Liver (tissue), 9 donors: ENCODE measurements around the gene CERKL. TPM values are rescaled to one million over a fixed set of nuclear protein-coding genes. Genes with fewer than 3 reads are reported as not detected.

ENCODE experiments used
- DNase-seq: peaks from one replicate; pipeline ENCODE4 v3.0.0-alpha.2; 2017; ENCODE audit warnings: low spot score
- H3K27ac ChIP-seq, 2 donors: one replicate each; pipeline ENCODE4 v1.7.0; 2013; ENCODE audit warnings: inconsistent platforms in 2 of 2, low read length in 2 of 2, control low read depth in 1 of 2, low read depth in 1 of 2, mild to moderate bottlenecking in 1 of 2
- H3K27me3 ChIP-seq, 4 donors: one replicate each; pipeline versions ENCODE4 v1.6.1 to v1.7.0; 2013; ENCODE audit warnings: low read length in 3 of 4, inconsistent platforms in 1 of 4, mild to moderate bottlenecking in 1 of 4, moderate library complexity in 1 of 4; ENCODE audit not compliant: control insufficient read depth in 4 of 4, insufficient read depth in 4 of 4
- H3K36me3 ChIP-seq, 4 donors: one replicate each; pipeline versions ENCODE4 v1.6.1 to v1.7.0; 2013; ENCODE audit warnings: low read length in 3 of 4, mild to moderate bottlenecking in 3 of 4, low read depth in 1 of 4, moderate library complexity in 1 of 4; ENCODE audit not compliant: control insufficient read depth in 4 of 4, insufficient read depth in 3 of 4
- H3K4me1 ChIP-seq, 4 donors: one replicate each; pipeline versions ENCODE4 v1.6.1 to v1.7.0; 2013; ENCODE audit warnings: low read length in 3 of 4, mild to moderate bottlenecking in 3 of 4, moderate library complexity in 1 of 4; ENCODE audit not compliant: control insufficient read depth in 4 of 4, insufficient read depth in 4 of 4
- H3K4me3 ChIP-seq, 3 donors: one replicate each; pipeline versions ENCODE4 v1.6.1 to v1.7.0; 2013; ENCODE audit warnings: low read length in 3 of 3, control low read depth in 1 of 3, low read depth in 1 of 3, mild to moderate bottlenecking in 1 of 3
- H3K9ac ChIP-seq, 2 donors: one replicate each; pipeline ENCODE4 v1.7.0; 2013; ENCODE audit warnings: low read length in 2 of 2, mild to moderate bottlenecking in 2 of 2, moderate library complexity in 2 of 2, control low read depth in 1 of 2, low read depth in 1 of 2
- H3K9me3 ChIP-seq, 4 donors: one replicate each; pipeline versions ENCODE4 v1.6.1 to v1.7.0; 2013; ENCODE audit warnings: low read length in 3 of 4; ENCODE audit not compliant: control insufficient read depth in 4 of 4
- HNF4G ChIP-seq: IDR thresholded peaks from 2 replicates; pipeline ENCODE4 v1.6.1; 2016; ENCODE audit warnings: antibody characterized with exemption
- RXRA ChIP-seq, 2 donors: IDR thresholded peaks; 2 replicates each; pipeline ENCODE4 v1.6.1; 2017 to 2018; ENCODE audit warnings: antibody characterized with exemption in 2 of 2, mild to moderate bottlenecking in 1 of 2
- WGBS: extraction: QIAGEN DNeasy Blood & Tissue Kit; methylation state at CpG from one replicate; pipeline ENCODE4 v1.1.7; 2013; 5-methylcytosine and 5-hydroxymethylcytosine counted together
- polyA plus RNA-seq, 2 donors: library from polyadenylated mRNA; stranded (reverse) in 1 of 2; unstranded in 1 of 2; fragments of 200-250 nt in 1 of 2; fragments of >200 nt in 1 of 2; fragmentation: Nextera tagmentation in 1 of 2; extraction: Ambion mirVana in 1 of 2; gene quantifications; one replicate each; pipeline versions ENCODE4 v1.2.1 to v1.2.3, GENCODE V29; 2013 to 2015
- total RNA-seq, 2 donors: library from RNA; depleted of rRNA; stranded (reverse); fragments of >200 nt; gene quantifications; one replicate each; pipeline ENCODE4 v1.2.3, GENCODE V29; 2014
- TF ChIP-seq, protein P1 (sequence below): IDR thresholded peaks from 2 replicates; pipeline ENCODE4 v1.6.1; 2016; ENCODE audit warnings: antibody characterized with exemption
- TF ChIP-seq, protein P2 (sequence below): IDR thresholded peaks from 2 replicates; pipeline ENCODE4 v1.6.1; 2016; ENCODE audit warnings: antibody characterized with exemption, mild to moderate bottlenecking
- TF ChIP-seq, protein P3 (sequence below): fragments of 150-350 bp; IDR thresholded peaks from 2 replicates; pipeline ENCODE4 v1.5.1; 2017; ENCODE audit warnings: improper control_type of control experiment, low read depth, low read length; ENCODE audit not compliant: missing input control
- donor health status: healthy.
- donor health status: healthy.
- donor health status: healthy.
- donor health status: healthy.
- donor health status: healthy.

The CERKL gene
- total and polyA plus RNA-seq, 4 donors = 0.50 to 0.79 TPM; not detected in 2

DNA sequence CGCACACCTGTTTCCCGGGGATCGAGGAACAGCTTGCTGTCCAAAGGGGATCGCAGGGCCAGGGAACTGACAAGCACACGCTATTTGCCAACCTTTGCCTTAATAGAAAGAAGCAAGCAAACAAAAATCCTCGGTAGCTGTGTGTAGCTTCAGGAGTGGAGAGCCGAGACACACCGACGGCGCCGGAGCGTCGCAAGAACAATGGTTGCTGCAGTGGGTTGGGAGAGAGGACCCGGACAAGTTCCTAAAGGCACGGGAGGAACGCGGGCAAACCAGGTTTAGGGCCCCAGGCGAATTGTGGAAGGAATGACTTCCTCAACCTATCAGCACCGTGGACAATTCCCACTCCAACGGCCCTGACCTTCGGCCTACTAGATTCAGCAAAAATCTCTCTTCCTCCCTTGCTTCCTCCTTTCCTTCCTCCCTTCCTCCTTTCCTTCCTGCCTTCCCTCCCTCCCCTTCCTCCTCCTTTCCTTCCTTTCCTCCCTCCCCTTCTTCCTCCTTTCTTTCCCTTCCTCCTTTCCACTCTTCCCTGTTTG lies 28.3 kb upstream of the CERKL start:
- 7% methylated on average over 21 of the region's 21 CpGs for WGBS
- no peak overlapping the region for H3K27ac ChIP-seq
- TF ChIP-seq, protein P1, sequence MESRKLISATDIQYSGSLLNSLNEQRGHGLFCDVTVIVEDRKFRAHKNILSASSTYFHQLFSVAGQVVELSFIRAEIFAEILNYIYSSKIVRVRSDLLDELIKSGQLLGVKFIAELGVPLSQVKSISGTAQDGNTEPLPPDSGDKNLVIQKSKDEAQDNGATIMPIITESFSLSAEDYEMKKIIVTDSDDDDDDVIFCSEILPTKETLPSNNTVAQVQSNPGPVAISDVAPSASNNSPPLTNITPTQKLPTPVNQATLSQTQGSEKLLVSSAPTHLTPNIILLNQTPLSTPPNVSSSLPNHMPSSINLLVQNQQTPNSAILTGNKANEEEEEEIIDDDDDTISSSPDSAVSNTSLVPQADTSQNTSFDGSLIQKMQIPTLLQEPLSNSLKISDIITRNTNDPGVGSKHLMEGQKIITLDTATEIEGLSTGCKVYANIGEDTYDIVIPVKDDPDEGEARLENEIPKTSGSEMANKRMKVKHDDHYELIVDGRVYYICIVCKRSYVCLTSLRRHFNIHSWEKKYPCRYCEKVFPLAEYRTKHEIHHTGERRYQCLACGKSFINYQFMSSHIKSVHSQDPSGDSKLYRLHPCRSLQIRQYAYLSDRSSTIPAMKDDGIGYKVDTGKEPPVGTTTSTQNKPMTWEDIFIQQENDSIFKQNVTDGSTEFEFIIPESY = no peak
- TF ChIP-seq HNF4G = no peak
- TF ChIP-seq, protein P2, sequence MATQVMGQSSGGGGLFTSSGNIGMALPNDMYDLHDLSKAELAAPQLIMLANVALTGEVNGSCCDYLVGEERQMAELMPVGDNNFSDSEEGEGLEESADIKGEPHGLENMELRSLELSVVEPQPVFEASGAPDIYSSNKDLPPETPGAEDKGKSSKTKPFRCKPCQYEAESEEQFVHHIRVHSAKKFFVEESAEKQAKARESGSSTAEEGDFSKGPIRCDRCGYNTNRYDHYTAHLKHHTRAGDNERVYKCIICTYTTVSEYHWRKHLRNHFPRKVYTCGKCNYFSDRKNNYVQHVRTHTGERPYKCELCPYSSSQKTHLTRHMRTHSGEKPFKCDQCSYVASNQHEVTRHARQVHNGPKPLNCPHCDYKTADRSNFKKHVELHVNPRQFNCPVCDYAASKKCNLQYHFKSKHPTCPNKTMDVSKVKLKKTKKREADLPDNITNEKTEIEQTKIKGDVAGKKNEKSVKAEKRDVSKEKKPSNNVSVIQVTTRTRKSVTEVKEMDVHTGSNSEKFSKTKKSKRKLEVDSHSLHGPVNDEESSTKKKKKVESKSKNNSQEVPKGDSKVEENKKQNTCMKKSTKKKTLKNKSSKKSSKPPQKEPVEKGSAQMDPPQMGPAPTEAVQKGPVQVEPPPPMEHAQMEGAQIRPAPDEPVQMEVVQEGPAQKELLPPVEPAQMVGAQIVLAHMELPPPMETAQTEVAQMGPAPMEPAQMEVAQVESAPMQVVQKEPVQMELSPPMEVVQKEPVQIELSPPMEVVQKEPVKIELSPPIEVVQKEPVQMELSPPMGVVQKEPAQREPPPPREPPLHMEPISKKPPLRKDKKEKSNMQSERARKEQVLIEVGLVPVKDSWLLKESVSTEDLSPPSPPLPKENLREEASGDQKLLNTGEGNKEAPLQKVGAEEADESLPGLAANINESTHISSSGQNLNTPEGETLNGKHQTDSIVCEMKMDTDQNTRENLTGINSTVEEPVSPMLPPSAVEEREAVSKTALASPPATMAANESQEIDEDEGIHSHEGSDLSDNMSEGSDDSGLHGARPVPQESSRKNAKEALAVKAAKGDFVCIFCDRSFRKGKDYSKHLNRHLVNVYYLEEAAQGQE = peak; percentile 90
- DNase-seq = no peak
- no peak overlapping the region for H3K4me3 ChIP-seq
- H3K9ac ChIP-seq = no peak overlapping the region
- peaks cover 3 to 15% (median 6%) of the 10 kb centered on the region in 4 donors for H3K4me1 ChIP-seq
- peaks cover 0 to 5% (median 0%) of the 10 kb centered on the region in 4 donors for H3K9me3 ChIP-seq
- no peaks in the 10 kb centered on the region for H3K36me3 ChIP-seq
- H3K27me3 ChIP-seq = peaks cover 0 to 29% (median 9%) of the 10 kb centered on the region in 4 donors

- H3K9me3 ChIP-seq = peaks cover 0 to 5% (median 0%) of the 10 kb centered on the region in 4 donors
- 9% methylated on average over 26 of the region's 26 CpGs for WGBS
- H3K4me1 ChIP-seq = peaks cover 3 to 15% (median 6%) of the 10 kb centered on the region in 4 donors
- H3K36me3 ChIP-seq = no peaks in the 10 kb centered on the region
- TF ChIP-seq, protein P3, sequence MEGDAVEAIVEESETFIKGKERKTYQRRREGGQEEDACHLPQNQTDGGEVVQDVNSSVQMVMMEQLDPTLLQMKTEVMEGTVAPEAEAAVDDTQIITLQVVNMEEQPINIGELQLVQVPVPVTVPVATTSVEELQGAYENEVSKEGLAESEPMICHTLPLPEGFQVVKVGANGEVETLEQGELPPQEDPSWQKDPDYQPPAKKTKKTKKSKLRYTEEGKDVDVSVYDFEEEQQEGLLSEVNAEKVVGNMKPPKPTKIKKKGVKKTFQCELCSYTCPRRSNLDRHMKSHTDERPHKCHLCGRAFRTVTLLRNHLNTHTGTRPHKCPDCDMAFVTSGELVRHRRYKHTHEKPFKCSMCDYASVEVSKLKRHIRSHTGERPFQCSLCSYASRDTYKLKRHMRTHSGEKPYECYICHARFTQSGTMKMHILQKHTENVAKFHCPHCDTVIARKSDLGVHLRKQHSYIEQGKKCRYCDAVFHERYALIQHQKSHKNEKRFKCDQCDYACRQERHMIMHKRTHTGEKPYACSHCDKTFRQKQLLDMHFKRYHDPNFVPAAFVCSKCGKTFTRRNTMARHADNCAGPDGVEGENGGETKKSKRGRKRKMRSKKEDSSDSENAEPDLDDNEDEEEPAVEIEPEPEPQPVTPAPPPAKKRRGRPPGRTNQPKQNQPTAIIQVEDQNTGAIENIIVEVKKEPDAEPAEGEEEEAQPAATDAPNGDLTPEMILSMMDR = no peak
- no peak for TF ChIP-seq RXRA (IDR thresholded peaks at IDR 0.05)
- H3K4me3 ChIP-seq = no peak overlapping the region
- H3K27me3 ChIP-seq = peaks cover 3 to 29% (median 9%) of the 10 kb centered on the region in 4 donors
- no peak overlapping the region for H3K9ac ChIP-seq
- DNase-seq = no peak
- H3K27ac ChIP-seq = no peak overlapping the region
These were observed 27.7 kb upstream of the CERKL start for GRCh38 chr2:181684454-181685149.
